AG04450 (cell line): ENCODE results near the gene STRA6. TPM values are rescaled to one million over a fixed set of nuclear protein-coding genes. Genes with fewer than 3 reads are reported as not detected.

Source experiments
- CTCF ChIA-PET: fragments of 300-600, 350-600 bp; formaldehyde crosslinking; extraction: SDS; loops from one replicate; lab custom pipeline; 2022; ENCODE audit warnings: antibody characterized with exemption, inconsistent platforms; lab: Charles Lee
- POLR2A ChIA-PET: fragments of 350-600 bp; formaldehyde crosslinking; extraction: SDS; loops from one replicate; lab custom pipeline; 2021; ENCODE audit warnings: antibody characterized with exemption, inconsistent platforms; lab: Yijun Ruan, JAX
- DNase-seq: peaks from one replicate; pipeline ENCODE4 v3.0.0-alpha.2; 2011; ENCODE audit warnings: low read depth, low spot score
- H3K27ac ChIP-seq: one replicate; pipeline ENCODE4 v1.5.1; 2012; ENCODE audit warnings: low read depth, low read length, control low read depth
- H3K27me3 ChIP-seq: one replicate; pipeline ENCODE4 v1.6.0; 2012; ENCODE audit warnings: low read length; ENCODE audit not compliant: control insufficient read depth, insufficient read depth
- H3K4me3 ChIP-seq: 2 replicates; pipeline ENCODE4 v1.5.1; 2011; ENCODE audit warnings: mild to moderate bottlenecking, low read depth, low read length, control low read depth
- H3K9me3 ChIP-seq: 2 replicates; pipeline ENCODE4 v1.5.1; 2012; ENCODE audit warnings: low read length; ENCODE audit not compliant: control insufficient read depth, insufficient read depth
- polyA plus RNA-seq: library from polyadenylated mRNA; depleted of rRNA; stranded (reverse); fragments of >200 nt; gene quantifications from 2 replicates; pipeline ENCODE4 v1.2.3, GENCODE V29; 2011
- TF ChIP-seq, protein P1 (sequence below): IDR thresholded peaks from 2 replicates; pipeline ENCODE4 v1.5.1; 2011; ENCODE audit warnings: low read depth, low read length, control low read depth, inconsistent platforms

STRA6 gene
- polyA plus RNA-seq, 1 experiment, result 0.12 TPM

DNA sequence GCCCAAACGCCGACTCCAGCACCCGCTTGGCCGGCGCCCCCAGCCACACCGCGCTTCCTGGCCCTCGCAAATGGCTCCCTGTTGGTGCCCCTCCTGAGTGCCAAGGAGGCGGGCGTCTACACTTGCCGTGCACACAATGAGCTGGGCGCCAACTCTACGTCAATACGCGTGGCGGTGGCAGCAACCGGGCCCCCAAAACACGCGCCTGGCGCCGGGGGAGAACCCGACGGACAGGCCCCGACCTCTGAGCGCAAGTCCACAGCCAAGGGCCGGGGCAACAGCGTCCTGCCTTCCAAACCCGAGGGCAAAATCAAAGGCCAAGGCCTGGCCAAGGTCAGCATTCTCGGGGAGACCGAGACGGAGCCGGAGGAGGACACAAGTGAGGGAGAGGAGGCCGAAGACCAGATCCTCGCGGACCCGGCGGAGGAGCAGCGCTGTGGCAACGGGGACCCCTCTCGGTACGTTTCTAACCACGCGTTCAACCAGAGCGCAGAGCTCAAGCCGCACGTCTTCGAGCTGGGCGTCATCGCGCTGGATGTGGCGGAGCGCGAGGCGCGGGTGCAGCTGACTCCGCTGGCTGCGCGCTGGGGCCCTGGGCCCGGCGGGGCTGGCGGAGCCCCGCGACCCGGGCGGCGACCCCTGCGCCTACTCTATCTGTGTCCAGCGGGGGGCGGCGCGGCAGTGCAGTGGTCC, 68.7 kb downstream of the STRA6 start:
- CTCF ChIA-PET, result interaction anchor here (1.0 to 1.9 kb wide), 12 partner anchors 12 to 189 kb away, joined by 3 to 12 read pairs (median 5); no protein-coding TSS in a partner anchor
- H3K27me3 ChIP-seq, result peaks cover 91% of the 10 kb centered on the region
- TF ChIP-seq, protein P1, sequence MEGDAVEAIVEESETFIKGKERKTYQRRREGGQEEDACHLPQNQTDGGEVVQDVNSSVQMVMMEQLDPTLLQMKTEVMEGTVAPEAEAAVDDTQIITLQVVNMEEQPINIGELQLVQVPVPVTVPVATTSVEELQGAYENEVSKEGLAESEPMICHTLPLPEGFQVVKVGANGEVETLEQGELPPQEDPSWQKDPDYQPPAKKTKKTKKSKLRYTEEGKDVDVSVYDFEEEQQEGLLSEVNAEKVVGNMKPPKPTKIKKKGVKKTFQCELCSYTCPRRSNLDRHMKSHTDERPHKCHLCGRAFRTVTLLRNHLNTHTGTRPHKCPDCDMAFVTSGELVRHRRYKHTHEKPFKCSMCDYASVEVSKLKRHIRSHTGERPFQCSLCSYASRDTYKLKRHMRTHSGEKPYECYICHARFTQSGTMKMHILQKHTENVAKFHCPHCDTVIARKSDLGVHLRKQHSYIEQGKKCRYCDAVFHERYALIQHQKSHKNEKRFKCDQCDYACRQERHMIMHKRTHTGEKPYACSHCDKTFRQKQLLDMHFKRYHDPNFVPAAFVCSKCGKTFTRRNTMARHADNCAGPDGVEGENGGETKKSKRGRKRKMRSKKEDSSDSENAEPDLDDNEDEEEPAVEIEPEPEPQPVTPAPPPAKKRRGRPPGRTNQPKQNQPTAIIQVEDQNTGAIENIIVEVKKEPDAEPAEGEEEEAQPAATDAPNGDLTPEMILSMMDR, result no peak
- H3K27ac ChIP-seq, result no peak overlapping the region
- DNase-seq, result no peak
- H3K4me3 ChIP-seq, result no peak overlapping the region
- POLR2A ChIA-PET, result no interaction called here
- H3K9me3 ChIP-seq, result peaks cover 29% of the 10 kb centered on the region

DNA sequence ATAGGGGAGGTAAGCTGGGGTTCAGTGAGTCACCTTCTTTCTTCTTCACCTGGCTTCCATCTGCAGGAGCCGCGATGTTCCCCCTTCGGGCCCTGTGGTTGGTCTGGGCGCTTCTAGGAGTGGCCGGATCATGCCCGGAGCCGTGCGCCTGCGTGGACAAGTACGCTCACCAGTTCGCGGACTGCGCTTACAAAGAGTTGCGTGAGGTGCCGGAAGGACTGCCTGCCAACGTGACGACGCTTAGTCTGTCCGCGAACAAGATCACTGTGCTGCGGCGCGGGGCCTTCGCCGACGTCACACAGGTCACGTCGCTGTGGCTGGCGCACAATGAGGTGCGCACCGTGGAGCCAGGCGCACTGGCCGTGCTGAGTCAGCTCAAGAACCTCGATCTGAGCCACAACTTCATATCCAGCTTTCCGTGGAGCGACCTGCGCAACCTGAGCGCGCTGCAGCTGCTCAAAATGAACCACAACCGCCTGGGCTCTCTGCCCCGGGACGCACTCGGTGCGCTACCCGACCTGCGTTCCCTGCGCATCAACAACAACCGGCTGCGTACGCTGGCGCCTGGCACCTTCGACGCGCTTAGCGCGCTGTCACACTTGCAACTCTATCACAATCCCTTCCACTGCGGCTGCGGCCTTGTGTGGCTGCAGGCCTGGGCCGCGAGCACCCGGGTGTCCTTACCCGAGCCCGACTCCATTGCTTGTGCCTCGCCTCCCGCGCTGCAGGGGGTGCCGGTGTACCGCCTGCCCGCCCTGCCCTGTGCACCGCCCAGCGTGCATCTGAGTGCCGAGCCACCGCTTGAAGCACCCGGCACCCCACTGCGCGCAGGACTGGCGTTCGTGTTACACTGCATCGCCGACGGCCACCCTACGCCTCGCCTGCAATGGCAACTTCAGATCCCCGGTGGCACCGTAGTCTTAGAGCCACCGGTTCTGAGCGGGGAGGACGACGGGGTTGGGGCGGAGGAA, 69.6 kb downstream of the STRA6 start:
- peaks cover 29% of the 10 kb centered on the region for H3K9me3 ChIP-seq
- CTCF ChIA-PET, result interaction anchor here (1.8 to 1.9 kb wide), 2 partner anchors 23 to 80 kb away, joined by 7 to 12 read pairs; no protein-coding TSS in a partner anchor
- H3K4me3 ChIP-seq, result no peak overlapping the region
- no peak overlapping the region for H3K27ac ChIP-seq
- H3K27me3 ChIP-seq, result peaks cover 96% of the 10 kb centered on the region
- TF ChIP-seq, protein P1, result no peak
- POLR2A ChIA-PET, result no interaction called here
- no peak for DNase-seq

DNA sequence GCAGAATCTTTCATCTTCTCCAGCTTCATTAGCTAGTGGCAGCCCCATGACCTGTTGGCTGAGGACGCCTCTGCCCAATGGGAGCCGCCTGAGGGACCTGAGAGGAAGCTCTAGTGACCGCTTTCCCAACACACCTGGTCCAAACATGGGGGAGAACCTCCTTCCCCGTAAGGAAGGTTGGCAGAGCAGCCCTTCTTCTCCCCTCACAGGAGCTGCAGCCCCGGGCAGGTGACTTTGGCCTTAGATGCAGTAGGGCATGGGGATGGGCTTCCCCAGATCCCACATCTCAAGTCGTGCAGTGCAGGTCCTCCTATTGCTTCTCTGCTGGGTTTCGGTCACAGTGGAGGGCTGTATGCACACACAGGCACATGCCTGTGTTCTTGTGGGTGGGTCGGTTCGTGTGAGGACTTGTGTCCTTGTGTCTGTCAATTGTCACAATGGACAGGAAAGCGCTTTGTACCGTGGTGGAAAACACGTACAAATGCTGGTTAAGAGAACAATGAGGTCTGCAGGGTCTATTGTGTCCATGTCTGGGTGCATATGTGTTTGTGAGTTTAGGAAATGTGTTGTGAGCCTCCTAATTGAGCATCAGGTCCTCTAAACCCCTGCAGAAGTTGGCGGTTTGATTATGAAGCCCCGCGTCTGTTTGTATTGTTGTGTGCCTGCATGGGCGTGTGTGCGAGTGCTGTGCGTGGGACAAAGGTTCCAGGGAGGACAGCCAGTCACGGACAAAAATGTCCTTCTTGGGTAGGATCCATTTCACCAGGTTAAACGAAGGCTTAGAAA, 70.8 kb downstream of the STRA6 start:
- CTCF ChIA-PET, result interaction anchor here (0.9 to 1.0 kb wide), 2 partner anchors 159 to 191 kb away, joined by 3 read pairs; no protein-coding TSS in a partner anchor

DNA sequence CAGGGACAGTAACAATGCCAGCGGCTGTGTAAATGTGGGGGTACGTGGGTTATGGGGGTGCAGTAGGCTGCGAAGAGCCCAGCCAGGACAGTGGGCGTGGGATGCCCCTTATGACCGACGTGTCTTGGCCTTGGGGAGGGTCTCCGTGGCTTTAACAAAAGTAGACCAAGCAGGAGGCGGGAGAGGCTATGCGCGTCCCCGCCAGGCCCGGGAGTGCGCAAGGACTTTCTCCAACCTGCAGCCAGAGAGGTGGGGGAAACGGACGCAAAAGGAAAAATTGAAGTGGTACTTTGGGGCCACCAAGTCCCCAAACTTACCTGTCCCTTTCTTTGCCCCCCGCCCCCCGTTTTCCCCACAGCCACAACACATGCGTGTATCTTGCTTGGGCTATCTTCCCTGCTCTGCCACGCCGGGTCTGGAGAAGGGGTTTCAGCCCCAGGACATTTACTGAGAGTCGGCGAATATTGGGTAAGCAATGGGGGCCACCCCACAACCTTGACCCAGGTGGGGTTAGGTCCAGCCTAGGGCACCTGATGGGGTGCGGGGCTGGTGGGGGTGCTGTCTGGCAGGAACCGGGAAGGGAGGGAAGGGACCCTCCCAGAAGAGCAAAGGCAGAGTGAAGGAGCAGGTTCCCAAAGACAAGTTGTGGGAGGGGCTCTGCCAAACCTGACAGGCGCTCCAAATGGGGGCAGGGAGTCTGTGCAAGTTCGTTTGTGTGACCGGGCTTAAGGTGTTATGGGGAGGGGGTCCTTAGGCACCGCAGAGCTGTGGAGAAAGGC, 71.5 kb downstream of the STRA6 start:
- ChIA-PET POLR2A (no interaction called here), CTCF (interaction anchor here (0.6 to 3.7 kb wide), 3 partner anchors 39 to 177 kb away, joined by 3 to 58 read pairs (median 7); no protein-coding TSS in a partner anchor)
- TF ChIP-seq, protein P1, result no peak
- peaks cover 91% of the 10 kb centered on the region for H3K27me3 ChIP-seq
- no peak overlapping the region for H3K27ac ChIP-seq
- H3K4me3 ChIP-seq, result no peak overlapping the region
- no peak for DNase-seq
- peaks cover 28% of the 10 kb centered on the region for H3K9me3 ChIP-seq

More for the DNA sequence above, 70.8 kb downstream of the STRA6 start:
- POLR2A ChIA-PET, result no interaction called here
- Histone ChIP-seq H3K4me3 (no peak overlapping the region), H3K27ac (no peak overlapping the region), H3K27me3 (peaks cover 94% of the 10 kb centered on the region), H3K9me3 (peaks cover 29% of the 10 kb centered on the region)
- no peak for DNase-seq
- TF ChIP-seq, protein P1, result no peak
